K562 (cell line): ENCODE data around the gene SLC35B4. TPM values are rescaled to one million over a fixed set of nuclear protein-coding genes. Genes with fewer than 3 reads are reported as not detected.
A peak's percentile ranks its signal among the peaks of the same experiment; 100 is the strongest.

ENCODE experiments used
- CCAR2 ChIP-seq: fragments of 200-400 bp; formaldehyde crosslinking; IDR thresholded peaks from 2 replicates; pipeline ENCODE4 v1.6.1; 2017; ENCODE audit warnings: mild to moderate bottlenecking, low read depth, low read length
- FOXK1 ChIP-seq: sonication (generic); formaldehyde crosslinking; IDR thresholded peaks from 2 replicates; pipeline ENCODE4 v1.8.0; 2022; ENCODE audit warnings: missing genetic modification reagents, mild to moderate bottlenecking, borderline replicate concordance
- GTF2E2 ChIP-seq: fragments of 200-800 bp; sonication (Bioruptor generic); IDR thresholded peaks from 2 replicates; pipeline ENCODE4 v1.6.1; 2016; ENCODE audit warnings: missing genetic modification characterization, missing compliant biosample characterization
- HDAC1 ChIP-seq, 2 experiments: fragments of 450-650 bp; IDR thresholded peaks; 2 replicates each; pipeline ENCODE4 v1.6.1; 2016 to 2017; ENCODE audit warnings: inconsistent platforms in 1 of 2, mild to moderate bottlenecking in 1 of 2, moderate library complexity in 1 of 2
- NFE2 ChIP-seq: IDR thresholded peaks from 2 replicates; pipeline ENCODE4 v1.6.1; 2014; ENCODE audit warnings: antibody characterized with exemption, low read depth
- NR2F6 ChIP-seq: fragments of 450-650 bp; formaldehyde crosslinking; IDR thresholded peaks from 2 replicates; pipeline ENCODE4 v1.4.0; 2020; ENCODE audit warnings: mild to moderate bottlenecking
- POLR2G ChIP-seq: fragments of 200-400 bp; formaldehyde crosslinking; IDR thresholded peaks from 2 replicates; pipeline ENCODE4 v1.6.1; 2017; ENCODE audit warnings: low read depth, mild to moderate bottlenecking, antibody characterized with exemption, low read length, moderate library complexity
- RB1 ChIP-seq: fragments of 450-650 bp; IDR thresholded peaks from 2 replicates; pipeline ENCODE4 v1.6.1; 2017; ENCODE audit warnings: low read depth, mild to moderate bottlenecking
- SAFB ChIP-seq: fragments of 200-400 bp; formaldehyde crosslinking; IDR thresholded peaks from 2 replicates; pipeline ENCODE4 v1.6.1; 2017; ENCODE audit warnings: low read depth, low read length, borderline replicate concordance
- TRIM28 ChIP-seq: fragments of 450-650 bp; IDR thresholded peaks from 2 replicates; pipeline ENCODE4 v1.6.1; 2017
- XRCC5 ChIP-seq: fragments of 200-400 bp; formaldehyde crosslinking; IDR thresholded peaks from 2 replicates; pipeline ENCODE4 v1.6.1; 2017; ENCODE audit warnings: low read depth, mild to moderate bottlenecking, low read length
- ZNF23 ChIP-seq: fragments of 250-450 bp; sonication (Bioruptor Pico); IDR thresholded peaks from 2 replicates; pipeline ENCODE4 v1.4.0; 2020; ENCODE audit warnings: mild to moderate bottlenecking
- ZNF696 ChIP-seq: fragments of 250-450 bp; sonication (Bioruptor Pico); conservative IDR thresholded peaks from 2 replicates; pipeline ENCODE4 v1.4.0; 2020; ENCODE audit warnings: mild to moderate bottlenecking, moderate library complexity
- polyA plus RNA-seq, 8 experiments: library from polyadenylated mRNA; depleted of rRNA in 4 of 8; stranded (reverse) in 5 of 8; unstranded in 3 of 8; fragments of >200 nt; fragmentation: Nextera tagmentation in 2 of 8; fragmentation: Illumina TruSeq in 1 of 8; extraction: Ambion mirVana in 2 of 8; extraction: Trizol in 1 of 8; gene quantifications; 2 replicates each; pipeline versions ENCODE4 v1.2.1 to v1.2.3, GENCODE V29; 2011 to 2014; ENCODE audit warnings: inconsistent platforms in 1 of 8, missing spikeins in 1 of 8
- total RNA-seq, 7 experiments: library from RNA; depleted of rRNA in 6 of 7; stranded (reverse); fragments of >200 nt in 6 of 7; fragmentation: Illumina TruSeq in 2 of 7; extraction: Trizol in 2 of 7; gene quantifications; 2 replicates each; pipeline versions ENCODE4 v1.2.1 to v1.2.3, GENCODE V29; 2011 to 2021; ENCODE audit warnings: low replicate concordance in 1 of 7
- TF ChIP-seq, protein P1 (sequence below): fragments of 450-650 bp; IDR thresholded peaks from 2 replicates; pipeline ENCODE4 v1.6.1; 2017; ENCODE audit warnings: mild to moderate bottlenecking, moderate library complexity
- TF ChIP-seq, protein P2 (sequence below): fragments of 450-650 bp; IDR thresholded peaks from 2 replicates; pipeline ENCODE4 v1.6.1; 2016
- TF ChIP-seq, protein P3 (sequence below): fragments of 200-800 bp; sonication (Bioruptor generic); IDR thresholded peaks from 2 replicates; pipeline ENCODE4 v1.6.1; 2017; ENCODE audit warnings: missing genetic modification characterization, missing compliant biosample characterization
- TF ChIP-seq, protein P4 (sequence below): fragments of 450-650 bp; IDR thresholded peaks from 2 replicates; pipeline ENCODE4 v1.6.1; 2017; ENCODE audit warnings: antibody characterized with exemption, mild to moderate bottlenecking
- TF ChIP-seq, protein P5 (sequence below): fragments of 450-650 bp; formaldehyde crosslinking; IDR thresholded peaks from 2 replicates; pipeline ENCODE4 v1.4.0; 2020; ENCODE audit warnings: mild to moderate bottlenecking, moderate library complexity

Gene SLC35B4
- total and polyA plus RNA-seq, 9 of the 15 experiments (the other 6 are each of a cell fraction or from before 2014, with no cell fraction given) = 6.1 to 34.9 (median 17.6) TPM

DNA sequence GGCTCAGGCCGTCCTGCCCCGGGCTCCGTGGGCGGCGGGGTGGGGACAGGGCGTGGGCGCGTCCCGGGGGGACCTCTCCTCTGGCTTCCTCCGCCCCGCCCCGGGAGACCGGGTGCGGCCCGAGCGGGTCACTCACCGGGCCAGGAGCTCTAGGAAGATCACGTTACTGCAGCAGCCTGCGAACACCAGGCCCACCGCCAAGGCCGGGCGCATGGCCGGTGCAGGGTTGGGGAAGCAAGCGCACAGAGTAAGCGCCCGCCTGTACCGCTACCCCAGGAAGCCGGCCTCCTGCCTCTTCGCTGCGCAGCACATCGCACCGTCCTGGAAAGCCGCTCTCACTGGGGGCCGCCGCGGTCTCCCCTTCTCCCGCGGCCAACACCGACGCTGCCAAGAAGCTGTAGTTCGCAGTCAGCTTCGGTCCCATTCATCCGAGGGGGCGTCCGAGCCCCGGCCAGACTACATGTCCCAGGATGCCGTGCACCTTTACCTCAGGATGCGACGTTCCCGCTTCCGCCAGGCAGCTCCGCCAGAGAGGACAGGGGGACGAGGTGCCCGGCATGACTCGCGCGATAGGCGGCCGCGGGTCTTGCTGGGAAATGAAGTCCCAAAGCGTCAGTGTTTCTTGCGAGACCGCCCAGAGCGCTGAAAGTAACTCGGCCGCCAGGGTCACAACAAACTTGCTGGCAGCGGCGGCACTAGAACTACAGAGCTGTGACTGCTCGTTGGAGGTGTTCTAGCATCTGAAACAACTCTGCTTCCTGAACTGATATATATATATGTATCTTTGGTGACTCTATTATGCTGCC is at the start of gene SLC35B4 (continued):
- peak in 1 of 2 experiments; percentile 73; a peak in 2 of 4 replicates for TF ChIP-seq HDAC1 (IDR thresholded peaks at IDR 0.05)
- TF ChIP-seq NR2F6 (CRISPR knock-in tag) = no peak
- no peak for TF ChIP-seq ZNF696 (CRISPR knock-in tag)
- TF ChIP-seq, protein P1, sequence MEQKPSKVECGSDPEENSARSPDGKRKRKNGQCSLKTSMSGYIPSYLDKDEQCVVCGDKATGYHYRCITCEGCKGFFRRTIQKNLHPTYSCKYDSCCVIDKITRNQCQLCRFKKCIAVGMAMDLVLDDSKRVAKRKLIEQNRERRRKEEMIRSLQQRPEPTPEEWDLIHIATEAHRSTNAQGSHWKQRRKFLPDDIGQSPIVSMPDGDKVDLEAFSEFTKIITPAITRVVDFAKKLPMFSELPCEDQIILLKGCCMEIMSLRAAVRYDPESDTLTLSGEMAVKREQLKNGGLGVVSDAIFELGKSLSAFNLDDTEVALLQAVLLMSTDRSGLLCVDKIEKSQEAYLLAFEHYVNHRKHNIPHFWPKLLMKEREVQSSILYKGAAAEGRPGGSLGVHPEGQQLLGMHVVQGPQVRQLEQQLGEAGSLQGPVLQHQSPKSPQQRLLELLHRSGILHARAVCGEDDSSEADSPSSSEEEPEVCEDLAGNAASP = no peak
- no peak for TF ChIP-seq CCAR2
- no peak for TF ChIP-seq SAFB
- no peak for TF ChIP-seq GTF2E2 (tag)
- TF ChIP-seq POLR2G = peak; percentile 94
- TF ChIP-seq, protein P2, sequence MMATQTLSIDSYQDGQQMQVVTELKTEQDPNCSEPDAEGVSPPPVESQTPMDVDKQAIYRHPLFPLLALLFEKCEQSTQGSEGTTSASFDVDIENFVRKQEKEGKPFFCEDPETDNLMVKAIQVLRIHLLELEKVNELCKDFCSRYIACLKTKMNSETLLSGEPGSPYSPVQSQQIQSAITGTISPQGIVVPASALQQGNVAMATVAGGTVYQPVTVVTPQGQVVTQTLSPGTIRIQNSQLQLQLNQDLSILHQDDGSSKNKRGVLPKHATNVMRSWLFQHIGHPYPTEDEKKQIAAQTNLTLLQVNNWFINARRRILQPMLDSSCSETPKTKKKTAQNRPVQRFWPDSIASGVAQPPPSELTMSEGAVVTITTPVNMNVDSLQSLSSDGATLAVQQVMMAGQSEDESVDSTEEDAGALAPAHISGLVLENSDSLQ = peak; percentile 51; the same call in 1 of the 2 replicates
- TF ChIP-seq FOXK1 = peak; percentile 94; the same call in 1 of the 2 replicates
- TF ChIP-seq RB1 = peak; percentile 71
- no peak for TF ChIP-seq ZNF23
- TF ChIP-seq, protein P3, sequence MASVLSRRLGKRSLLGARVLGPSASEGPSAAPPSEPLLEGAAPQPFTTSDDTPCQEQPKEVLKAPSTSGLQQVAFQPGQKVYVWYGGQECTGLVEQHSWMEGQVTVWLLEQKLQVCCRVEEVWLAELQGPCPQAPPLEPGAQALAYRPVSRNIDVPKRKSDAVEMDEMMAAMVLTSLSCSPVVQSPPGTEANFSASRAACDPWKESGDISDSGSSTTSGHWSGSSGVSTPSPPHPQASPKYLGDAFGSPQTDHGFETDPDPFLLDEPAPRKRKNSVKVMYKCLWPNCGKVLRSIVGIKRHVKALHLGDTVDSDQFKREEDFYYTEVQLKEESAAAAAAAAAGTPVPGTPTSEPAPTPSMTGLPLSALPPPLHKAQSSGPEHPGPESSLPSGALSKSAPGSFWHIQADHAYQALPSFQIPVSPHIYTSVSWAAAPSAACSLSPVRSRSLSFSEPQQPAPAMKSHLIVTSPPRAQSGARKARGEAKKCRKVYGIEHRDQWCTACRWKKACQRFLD (CRISPR knock-in tag) = peak; percentile 96
- TF ChIP-seq, protein P4, sequence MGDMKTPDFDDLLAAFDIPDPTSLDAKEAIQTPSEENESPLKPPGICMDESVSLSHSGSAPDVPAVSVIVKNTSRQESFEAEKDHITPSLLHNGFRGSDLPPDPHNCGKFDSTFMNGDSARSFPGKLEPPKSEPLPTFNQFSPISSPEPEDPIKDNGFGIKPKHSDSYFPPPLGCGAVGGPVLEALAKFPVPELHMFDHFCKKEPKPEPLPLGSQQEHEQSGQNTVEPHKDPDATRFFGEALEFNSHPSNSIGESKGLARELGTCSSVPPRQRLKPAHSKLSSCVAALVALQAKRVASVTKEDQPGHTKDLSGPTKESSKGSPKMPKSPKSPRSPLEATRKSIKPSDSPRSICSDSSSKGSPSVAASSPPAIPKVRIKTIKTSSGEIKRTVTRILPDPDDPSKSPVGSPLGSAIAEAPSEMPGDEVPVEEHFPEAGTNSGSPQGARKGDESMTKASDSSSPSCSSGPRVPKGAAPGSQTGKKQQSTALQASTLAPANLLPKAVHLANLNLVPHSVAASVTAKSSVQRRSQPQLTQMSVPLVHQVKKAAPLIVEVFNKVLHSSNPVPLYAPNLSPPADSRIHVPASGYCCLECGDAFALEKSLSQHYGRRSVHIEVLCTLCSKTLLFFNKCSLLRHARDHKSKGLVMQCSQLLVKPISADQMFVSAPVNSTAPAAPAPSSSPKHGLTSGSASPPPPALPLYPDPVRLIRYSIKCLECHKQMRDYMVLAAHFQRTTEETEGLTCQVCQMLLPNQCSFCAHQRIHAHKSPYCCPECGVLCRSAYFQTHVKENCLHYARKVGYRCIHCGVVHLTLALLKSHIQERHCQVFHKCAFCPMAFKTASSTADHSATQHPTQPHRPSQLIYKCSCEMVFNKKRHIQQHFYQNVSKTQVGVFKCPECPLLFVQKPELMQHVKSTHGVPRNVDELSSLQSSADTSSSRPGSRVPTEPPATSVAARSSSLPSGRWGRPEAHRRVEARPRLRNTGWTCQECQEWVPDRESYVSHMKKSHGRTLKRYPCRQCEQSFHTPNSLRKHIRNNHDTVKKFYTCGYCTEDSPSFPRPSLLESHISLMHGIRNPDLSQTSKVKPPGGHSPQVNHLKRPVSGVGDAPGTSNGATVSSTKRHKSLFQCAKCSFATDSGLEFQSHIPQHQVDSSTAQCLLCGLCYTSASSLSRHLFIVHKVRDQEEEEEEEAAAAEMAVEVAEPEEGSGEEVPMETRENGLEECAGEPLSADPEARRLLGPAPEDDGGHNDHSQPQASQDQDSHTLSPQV = peak; percentile 80; the same call in 1 of the 2 replicates
- TF ChIP-seq TRIM28 = no peak
- TF ChIP-seq XRCC5 = peak; percentile 90
- peak; percentile 76 for TF ChIP-seq NFE2
- TF ChIP-seq, protein P5, sequence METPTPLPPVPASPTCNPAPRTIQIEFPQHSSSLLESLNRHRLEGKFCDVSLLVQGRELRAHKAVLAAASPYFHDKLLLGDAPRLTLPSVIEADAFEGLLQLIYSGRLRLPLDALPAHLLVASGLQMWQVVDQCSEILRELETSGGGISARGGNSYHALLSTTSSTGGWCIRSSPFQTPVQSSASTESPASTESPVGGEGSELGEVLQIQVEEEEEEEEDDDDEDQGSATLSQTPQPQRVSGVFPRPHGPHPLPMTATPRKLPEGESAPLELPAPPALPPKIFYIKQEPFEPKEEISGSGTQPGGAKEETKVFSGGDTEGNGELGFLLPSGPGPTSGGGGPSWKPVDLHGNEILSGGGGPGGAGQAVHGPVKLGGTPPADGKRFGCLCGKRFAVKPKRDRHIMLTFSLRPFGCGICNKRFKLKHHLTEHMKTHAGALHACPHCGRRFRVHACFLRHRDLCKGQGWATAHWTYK (CRISPR knock-in tag) = peak; percentile 42
